Liver (tissue), 9 donors: ENCODE results near the gene PAGE2. TPM values are rescaled to one million over a fixed set of nuclear protein-coding genes. Genes with fewer than 3 reads are reported as not detected.
"Not testable (repeated sequence)": the region's sequence is repeated elsewhere in the genome, so short reads cannot be mapped to it uniquely, and the experiment has no call there.

Experiments used
- DNase-seq: peaks from one replicate; pipeline ENCODE4 v3.0.0-alpha.2; 2017; ENCODE audit warnings: low spot score
- H3K27ac ChIP-seq, 2 donors: one replicate each; pipeline ENCODE4 v1.7.0; 2013; ENCODE audit warnings: inconsistent platforms in 2 of 2, low read length in 2 of 2, control low read depth in 1 of 2, low read depth in 1 of 2, mild to moderate bottlenecking in 1 of 2
- H3K27me3 ChIP-seq, 4 donors: one replicate each; pipeline versions ENCODE4 v1.6.1 to v1.7.0; 2013; ENCODE audit warnings: low read length in 3 of 4, inconsistent platforms in 1 of 4, mild to moderate bottlenecking in 1 of 4, moderate library complexity in 1 of 4; ENCODE audit not compliant: control insufficient read depth in 4 of 4, insufficient read depth in 4 of 4
- H3K36me3 ChIP-seq, 4 donors: one replicate each; pipeline versions ENCODE4 v1.6.1 to v1.7.0; 2013; ENCODE audit warnings: low read length in 3 of 4, mild to moderate bottlenecking in 3 of 4, low read depth in 1 of 4, moderate library complexity in 1 of 4; ENCODE audit not compliant: control insufficient read depth in 4 of 4, insufficient read depth in 3 of 4
- H3K4me1 ChIP-seq, 4 donors: one replicate each; pipeline versions ENCODE4 v1.6.1 to v1.7.0; 2013; ENCODE audit warnings: low read length in 3 of 4, mild to moderate bottlenecking in 3 of 4, moderate library complexity in 1 of 4; ENCODE audit not compliant: control insufficient read depth in 4 of 4, insufficient read depth in 4 of 4
- H3K4me3 ChIP-seq, 3 donors: one replicate each; pipeline versions ENCODE4 v1.6.1 to v1.7.0; 2013; ENCODE audit warnings: low read length in 3 of 3, control low read depth in 1 of 3, low read depth in 1 of 3, mild to moderate bottlenecking in 1 of 3
- H3K9ac ChIP-seq, 2 donors: one replicate each; pipeline ENCODE4 v1.7.0; 2013; ENCODE audit warnings: low read length in 2 of 2, mild to moderate bottlenecking in 2 of 2, moderate library complexity in 2 of 2, control low read depth in 1 of 2, low read depth in 1 of 2
- H3K9me3 ChIP-seq, 4 donors: one replicate each; pipeline versions ENCODE4 v1.6.1 to v1.7.0; 2013; ENCODE audit warnings: low read length in 3 of 4; ENCODE audit not compliant: control insufficient read depth in 4 of 4
- ATF3 ChIP-seq: IDR thresholded peaks from 2 replicates; pipeline ENCODE4 v1.6.1; 2016; ENCODE audit warnings: antibody characterized with exemption
- CTCF ChIP-seq: fragments of 150-350 bp; IDR thresholded peaks from 2 replicates; pipeline ENCODE4 v1.5.1; 2017; ENCODE audit warnings: improper control_type of control experiment, low read depth, low read length; ENCODE audit not compliant: missing input control
- EGR1 ChIP-seq, 2 donors: IDR thresholded peaks; 2 replicates each; pipeline ENCODE4 v1.6.1; 2016 to 2018; ENCODE audit warnings: antibody characterized with exemption in 2 of 2, low read depth in 2 of 2
- FOXA1 ChIP-seq: IDR thresholded peaks from 2 replicates; pipeline ENCODE4 v1.6.1; 2016; ENCODE audit warnings: antibody characterized with exemption
- FOXA2 ChIP-seq: IDR thresholded peaks from 2 replicates; pipeline ENCODE4 v1.6.1; 2016; ENCODE audit warnings: antibody characterized with exemption
- GABPA ChIP-seq, 2 donors: IDR thresholded peaks in 1 of 2; conservative IDR thresholded peaks in 1 of 2; 2 replicates each; pipeline ENCODE4 v1.6.1; 2016; ENCODE audit warnings: antibody characterized with exemption in 2 of 2, mild to moderate bottlenecking in 1 of 2, moderate library complexity in 1 of 2
- HNF4A ChIP-seq, 2 donors: conservative IDR thresholded peaks; 2 replicates each; pipeline ENCODE4 v1.6.1; 2016; ENCODE audit warnings: antibody characterized with exemption in 2 of 2, mild to moderate bottlenecking in 2 of 2
- HNF4G ChIP-seq: IDR thresholded peaks from 2 replicates; pipeline ENCODE4 v1.6.1; 2016; ENCODE audit warnings: antibody characterized with exemption
- JUND ChIP-seq, 2 donors: IDR thresholded peaks; 2 replicates each; pipeline ENCODE4 v1.6.1; 2016; ENCODE audit warnings: antibody characterized with exemption in 2 of 2
- MAX ChIP-seq: IDR thresholded peaks from 2 replicates; pipeline ENCODE4 v1.6.1; 2016; ENCODE audit warnings: antibody characterized with exemption
- NR2F2 ChIP-seq: IDR thresholded peaks from 2 replicates; pipeline ENCODE4 v1.6.1; 2016; ENCODE audit warnings: antibody characterized with exemption
- RAD21 ChIP-seq, 2 donors: IDR thresholded peaks; 2 replicates each; pipeline ENCODE4 v1.6.1; 2016; ENCODE audit warnings: antibody characterized with exemption in 2 of 2, mild to moderate bottlenecking in 2 of 2
- REST ChIP-seq: IDR thresholded peaks from 2 replicates; pipeline ENCODE4 v1.6.1; 2016; ENCODE audit warnings: antibody characterized with exemption, mild to moderate bottlenecking
- RXRA ChIP-seq, 2 donors: IDR thresholded peaks; 2 replicates each; pipeline ENCODE4 v1.6.1; 2017 to 2018; ENCODE audit warnings: antibody characterized with exemption in 2 of 2, mild to moderate bottlenecking in 1 of 2
- SP1 ChIP-seq: IDR thresholded peaks from 2 replicates; pipeline ENCODE4 v1.6.1; 2018; ENCODE audit warnings: antibody characterized with exemption, mild to moderate bottlenecking
- TAF1 ChIP-seq: conservative IDR thresholded peaks from 2 replicates; pipeline ENCODE4 v1.6.1; 2016; ENCODE audit warnings: antibody characterized with exemption, mild to moderate bottlenecking
- YY1 ChIP-seq: IDR thresholded peaks from 2 replicates; pipeline ENCODE4 v1.6.1; 2016; ENCODE audit warnings: antibody characterized with exemption, mild to moderate bottlenecking
- ZBTB33 ChIP-seq: IDR thresholded peaks from 2 replicates; pipeline ENCODE4 v1.6.1; 2016; ENCODE audit warnings: antibody characterized with exemption
- WGBS: extraction: QIAGEN DNeasy Blood & Tissue Kit; methylation state at CpG from one replicate; pipeline ENCODE4 v1.1.7; 2013; 5-methylcytosine and 5-hydroxymethylcytosine counted together
- polyA plus RNA-seq, 2 donors: library from polyadenylated mRNA; stranded (reverse) in 1 of 2; unstranded in 1 of 2; fragments of 200-250 nt in 1 of 2; fragments of >200 nt in 1 of 2; fragmentation: Nextera tagmentation in 1 of 2; extraction: Ambion mirVana in 1 of 2; gene quantifications; one replicate each; pipeline versions ENCODE4 v1.2.1 to v1.2.3, GENCODE V29; 2013 to 2015
- total RNA-seq, 2 donors: library from RNA; depleted of rRNA; stranded (reverse); fragments of >200 nt; gene quantifications; one replicate each; pipeline ENCODE4 v1.2.3, GENCODE V29; 2014
- donor health status: healthy.
- donor health status: healthy.
- donor health status: healthy.
- donor health status: healthy.
- donor health status: healthy.

PAGE2 gene
- total and polyA plus RNA-seq, 4 donors: not detected

GRCh38 chrX:55111578-55112254 lies 22.9 kb downstream of the PAGE2 start:
- 59% methylated on average over 8 of the region's 8 CpGs for WGBS
- no peaks in the 10 kb centered on the region for H3K36me3 ChIP-seq
- H3K9me3 ChIP-seq: no peaks in the 10 kb centered on the region
- H3K4me3 ChIP-seq: no peak overlapping the region
- peaks cover 0 to 4% (median 0%) of the 10 kb centered on the region in 4 donors for H3K27me3 ChIP-seq
- no peak overlapping the region for H3K27ac ChIP-seq
- no peak overlapping the region for H3K9ac ChIP-seq
- no peak for DNase-seq
- no peaks in the 10 kb centered on the region for H3K4me1 ChIP-seq
- TF ChIP-seq GABPA (IDR thresholded peaks at IDR 0.05 in 1 of 2, conservative IDR thresholded peaks at IDR 0.05 in 1 of 2) (no peak), JUND (IDR thresholded peaks at IDR 0.05) (no peak), SP1 (no peak), MAX (no peak), HNF4A (conservative IDR thresholded peaks at IDR 0.05) (no peak), RAD21 (IDR thresholded peaks at IDR 0.05) (no peak), ZBTB33 (no peak), CTCF (no peak), REST (no peak), EGR1 (IDR thresholded peaks at IDR 0.05; ENCODE audit: low read depth in 2 of 2) (no peak), ATF3 (no peak), RXRA (IDR thresholded peaks at IDR 0.05) (no peak), TAF1 (no peak), FOXA1 (no peak), HNF4G (no peak), YY1 (no peak), NR2F2 (no peak), FOXA2 (no peak)

- not testable (repeated sequence) for H3K9me3 ChIP-seq, H3K4me3 ChIP-seq, H3K27ac ChIP-seq, H3K36me3 ChIP-seq, H3K9ac ChIP-seq, H3K4me1 ChIP-seq, H3K27me3 ChIP-seq, DNase-seq
- WGBS: 72% methylated on average over 7 of the region's 7 CpGs
These were observed 27.8 kb downstream of the PAGE2 start for GRCh38 chrX:55116589-55116988.
